Neural crest cell (in vitro differentiated cells): ENCODE measurements around the gene ADGRG6. TPM values are rescaled to one million over a fixed set of nuclear protein-coding genes. Genes with fewer than 3 reads are reported as not detected.
"Not testable (repeated sequence)": the region's sequence is repeated elsewhere in the genome, so short reads cannot be mapped to it uniquely, and the experiment has no call there.

Source experiments
- DNase-seq: peaks from one replicate; pipeline ENCODE4 v3.0.0; 2021; ENCODE audit warnings: low read depth, mixed read lengths, low spot score
- H3K27ac Mint-ChIP-seq: one replicate; pipeline ENCODE4 v1.8.0; 2021; ENCODE audit warnings: mild to moderate bottlenecking, mixed read lengths; ENCODE audit not compliant: unreplicated experiment
- H3K27me3 Mint-ChIP-seq: 2 replicates; pipeline ENCODE4 v1.8.0; 2021; ENCODE audit warnings: low read depth, mild to moderate bottlenecking, mixed read lengths
- H3K36me3 Mint-ChIP-seq: 2 replicates; pipeline ENCODE4 v1.8.0; 2021; ENCODE audit warnings: low read depth, mild to moderate bottlenecking, mixed read lengths
- H3K4me1 Mint-ChIP-seq: 2 replicates; pipeline ENCODE4 v1.8.0; 2021; ENCODE audit warnings: mixed read lengths
- H3K4me3 Mint-ChIP-seq: one replicate; pipeline ENCODE4 v1.8.0; 2021; ENCODE audit warnings: mild to moderate bottlenecking, mixed read lengths
- H3K9me3 Mint-ChIP-seq: 2 replicates; pipeline ENCODE4 v1.8.0; 2021; ENCODE audit warnings: mixed read lengths
- CTCF ChIP-seq: fragments of 200-600 bp; sonication (generic); conservative IDR thresholded peaks from 2 replicates; pipeline ENCODE4 v1.5.0; 2021; ENCODE audit warnings: antibody characterized with exemption, mild to moderate bottlenecking
- total RNA-seq: library from RNA; stranded (reverse); gene quantifications from 2 replicates; pipeline ENCODE4 v1.2.1, GENCODE V29; 2021

Gene ADGRG6
- total RNA-seq, 1 donor from 2014 or later = 78.9 TPM

GRCh38 chr6:142343938-142344337 is 42.1 kb downstream of the ADGRG6 start:
- peaks cover 38% of the 10 kb centered on the region for H3K4me1 Mint-ChIP-seq
- TF ChIP-seq CTCF = no peak
- DNase-seq = no peak
- no peaks in the 10 kb centered on the region for H3K27me3 Mint-ChIP-seq
- peaks cover 14% of the 10 kb centered on the region for H3K36me3 Mint-ChIP-seq
- H3K27ac Mint-ChIP-seq = no peak overlapping the region
- peaks cover 8% of the 10 kb centered on the region for H3K9me3 Mint-ChIP-seq
- no peak overlapping the region for H3K4me3 Mint-ChIP-seq

GRCh38 chr6:142345261-142345660 is 43.5 kb downstream of the ADGRG6 start:
- Mint-ChIP-seq H3K27ac (no peak overlapping the region), H3K9me3 (peaks cover 8% of the 10 kb centered on the region), H3K27me3 (no peaks in the 10 kb centered on the region), H3K4me1 (peaks cover 25% of the 10 kb centered on the region), H3K4me3 (no peak overlapping the region), H3K36me3 (peaks cover 17% of the 10 kb centered on the region)
- TF ChIP-seq CTCF = no peak
- no peak for DNase-seq

- not testable (repeated sequence) for H3K4me3 Mint-ChIP-seq, H3K27me3 Mint-ChIP-seq, H3K27ac Mint-ChIP-seq, DNase-seq
- Mint-ChIP-seq H3K9me3 (peaks cover 12% of the 10 kb centered on the region), H3K36me3 (peaks cover 24% of the 10 kb centered on the region), H3K4me1 (peaks cover 18% of the 10 kb centered on the region)
These were observed 44.4 kb downstream of the ADGRG6 start for GRCh38 chr6:142346166-142346565.

GRCh38 chr6:142349215-142349823 is 47.5 kb downstream of the ADGRG6 start:
- H3K4me3 Mint-ChIP-seq = no peak overlapping the region
- no peak for TF ChIP-seq CTCF
- H3K9me3 Mint-ChIP-seq = peaks cover 21% of the 10 kb centered on the region

GRCh38 chr6:142350309-142350708 is 48.5 kb downstream of the ADGRG6 start:
- no peak for DNase-seq
- no peak overlapping the region for H3K27ac Mint-ChIP-seq
- peaks cover 22% of the 10 kb centered on the region for H3K4me1 Mint-ChIP-seq
- peaks cover 38% of the 10 kb centered on the region for H3K36me3 Mint-ChIP-seq
- H3K27me3 Mint-ChIP-seq = no peaks in the 10 kb centered on the region
- no peak overlapping the region for H3K4me3 Mint-ChIP-seq
- no peak for TF ChIP-seq CTCF
- H3K9me3 Mint-ChIP-seq = peaks cover 21% of the 10 kb centered on the region

More at GRCh38 chr6:142349215-142349823, 47.5 kb downstream of the ADGRG6 start:
- Mint-ChIP-seq H3K27me3 (no peaks in the 10 kb centered on the region), H3K27ac (no peak overlapping the region), H3K36me3 (peaks cover 38% of the 10 kb centered on the region), H3K4me1 (peaks cover 27% of the 10 kb centered on the region)
- no peak for DNase-seq

- no peaks in the 10 kb centered on the region for H3K27me3 Mint-ChIP-seq
- no peak for DNase-seq
- peaks cover 25% of the 10 kb centered on the region for H3K36me3 Mint-ChIP-seq
- no peak for TF ChIP-seq CTCF
- H3K4me1 Mint-ChIP-seq = peaks cover 44% of the 10 kb centered on the region
- peaks cover 15% of the 10 kb centered on the region for H3K9me3 Mint-ChIP-seq
- peak overlapping the region; percentile 54 for H3K4me3 Mint-ChIP-seq
- H3K27ac Mint-ChIP-seq = peak overlapping the region; percentile 98
These were observed 51.9 kb downstream of the ADGRG6 start for GRCh38 chr6:142353690-142354089.
